ENCODE results near the gene DOCK11. TPM values are rescaled to one million over a fixed set of nuclear protein-coding genes. Genes with fewer than 3 reads are reported as not detected.

The DOCK11 gene
- total RNA-seq, 1 experiment from 2014 or later, result 3.0 TPM

DNA sequence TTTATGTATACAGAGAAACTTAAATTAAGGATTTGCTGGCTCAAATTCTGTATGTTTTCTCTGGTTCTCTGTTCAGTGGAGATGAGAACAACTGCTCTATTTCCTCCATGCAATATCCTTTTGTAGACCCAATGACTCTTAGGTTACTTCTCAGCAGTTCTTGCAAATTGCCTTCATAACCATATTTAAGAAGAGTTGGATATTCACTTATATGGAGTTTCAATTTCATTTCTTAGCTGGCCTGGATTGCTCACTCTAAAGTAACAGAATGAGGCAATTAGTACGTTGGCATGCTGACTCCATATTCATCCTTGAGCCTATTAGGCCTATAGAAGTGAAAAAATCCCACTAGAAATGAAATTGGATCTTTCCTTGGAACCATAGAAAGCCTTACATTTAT, 93.6 kb downstream of the DOCK11 start:
- POLR2A ChIA-PET (ENCODE audit: unreplicated experiment), result no interaction called here
- Histone ChIP-seq H3K9me2 (replicated peaks; ENCODE audit: low read length) (no peaks in the 10 kb centered on the region), H3K36me3 (ENCODE audit: low read depth, low read length) (no peaks in the 10 kb centered on the region), H3K79me2 (ENCODE audit: low read length) (no peaks in the 10 kb centered on the region), H2AFZ (ENCODE audit: low read length) (no peak overlapping the region), H3K4me1 (ENCODE audit: insufficient read depth, low read length) (no peaks in the 10 kb centered on the region), H3K9ac (ENCODE audit: low read length) (no peak overlapping the region), H3K9me3 (ENCODE audit: low read length) (no peaks in the 10 kb centered on the region), H4K20me1 (ENCODE audit: low read length) (no peaks in the 10 kb centered on the region), H3K27ac (ENCODE audit: low read length) (no peak overlapping the region), H3K4me3 (ENCODE audit: low read length) (no peak overlapping the region), H3K27me3 (ENCODE audit: low read length) (no peaks in the 10 kb centered on the region), H3K4me2 (ENCODE audit: low read length) (no peak overlapping the region), H3F3A (ENCODE audit: low read length, unreplicated experiment) (no peaks in the 10 kb centered on the region)
- CTCF ChIA-PET, result no interaction called here
- ATAC-seq (no peak), DNase-seq (no peak)
- BruUV-seq (replicated peaks), result no TSS peak
- TF ChIP-seq, protein P1, sequence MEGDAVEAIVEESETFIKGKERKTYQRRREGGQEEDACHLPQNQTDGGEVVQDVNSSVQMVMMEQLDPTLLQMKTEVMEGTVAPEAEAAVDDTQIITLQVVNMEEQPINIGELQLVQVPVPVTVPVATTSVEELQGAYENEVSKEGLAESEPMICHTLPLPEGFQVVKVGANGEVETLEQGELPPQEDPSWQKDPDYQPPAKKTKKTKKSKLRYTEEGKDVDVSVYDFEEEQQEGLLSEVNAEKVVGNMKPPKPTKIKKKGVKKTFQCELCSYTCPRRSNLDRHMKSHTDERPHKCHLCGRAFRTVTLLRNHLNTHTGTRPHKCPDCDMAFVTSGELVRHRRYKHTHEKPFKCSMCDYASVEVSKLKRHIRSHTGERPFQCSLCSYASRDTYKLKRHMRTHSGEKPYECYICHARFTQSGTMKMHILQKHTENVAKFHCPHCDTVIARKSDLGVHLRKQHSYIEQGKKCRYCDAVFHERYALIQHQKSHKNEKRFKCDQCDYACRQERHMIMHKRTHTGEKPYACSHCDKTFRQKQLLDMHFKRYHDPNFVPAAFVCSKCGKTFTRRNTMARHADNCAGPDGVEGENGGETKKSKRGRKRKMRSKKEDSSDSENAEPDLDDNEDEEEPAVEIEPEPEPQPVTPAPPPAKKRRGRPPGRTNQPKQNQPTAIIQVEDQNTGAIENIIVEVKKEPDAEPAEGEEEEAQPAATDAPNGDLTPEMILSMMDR (conservative IDR thresholded peaks at IDR 0.05; ENCODE audit: low read depth, low read length), result no peak
- no peak for TF ChIP-seq EZH2phosphoT487 (IDR thresholded peaks at IDR 0.05; ENCODE audit: borderline replicate concordance, low read length)
- no peak for TF ChIP-seq EZH2 (IDR thresholded peaks at IDR 0.05; ENCODE audit: low read length, unreplicated experiment)
- intact Hi-C loops (cut with micrococcal nuclease), result no loop called here

DNA sequence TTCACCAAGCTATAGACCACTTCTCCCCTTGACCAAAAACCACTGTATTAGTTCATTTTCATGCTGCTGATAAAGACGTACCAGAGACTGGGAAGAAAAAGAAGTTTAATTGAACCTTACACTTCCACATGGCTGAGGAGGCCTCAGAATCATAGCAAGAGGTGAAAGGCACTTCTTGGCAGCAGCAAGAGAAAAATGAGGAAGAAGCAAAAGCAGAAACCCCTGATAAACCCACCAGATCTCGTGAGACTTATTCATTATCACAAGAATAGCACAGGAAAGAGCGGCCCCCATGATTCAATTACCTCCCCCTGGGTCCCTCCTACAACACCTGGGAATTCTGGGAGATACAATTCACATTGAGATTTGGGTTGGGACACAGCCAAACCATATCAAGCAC, 97.8 kb downstream of the DOCK11 start:
- H3K36me3 ChIP-seq (ENCODE audit: low read depth, low read length), result no peaks in the 10 kb centered on the region
- intact Hi-C loops (cut with micrococcal nuclease), result no loop called here
- CTCF ChIA-PET, result no interaction called here
- POLR2A ChIA-PET (ENCODE audit: unreplicated experiment), result no interaction called here
- H3K79me2 ChIP-seq (ENCODE audit: low read length), result no peaks in the 10 kb centered on the region
- H3F3A ChIP-seq (ENCODE audit: low read length, unreplicated experiment), result no peaks in the 10 kb centered on the region
- no peak overlapping the region for H3K4me2 ChIP-seq (ENCODE audit: low read length)
- H4K20me1 ChIP-seq (ENCODE audit: low read length), result no peaks in the 10 kb centered on the region
- H3K27me3 ChIP-seq (ENCODE audit: low read length), result no peaks in the 10 kb centered on the region
- H3K9me2 ChIP-seq (replicated peaks; ENCODE audit: low read length), result no peaks in the 10 kb centered on the region
- H2AFZ ChIP-seq (ENCODE audit: low read length), result no peak overlapping the region
- no peaks in the 10 kb centered on the region for H3K4me1 ChIP-seq (ENCODE audit: insufficient read depth, low read length)
- H3K4me3 ChIP-seq (ENCODE audit: low read length), result no peak overlapping the region
- H3K9me3 ChIP-seq (ENCODE audit: low read length), result no peaks in the 10 kb centered on the region
- H3K9ac ChIP-seq (ENCODE audit: low read length), result no peak overlapping the region
- ATAC-seq, result no peak
- TF ChIP-seq EZH2 (IDR thresholded peaks at IDR 0.05; ENCODE audit: low read length, unreplicated experiment) (no peak), EZH2phosphoT487 (IDR thresholded peaks at IDR 0.05; ENCODE audit: borderline replicate concordance, low read length) (no peak)
- TF ChIP-seq, protein P1 (conservative IDR thresholded peaks at IDR 0.05; ENCODE audit: low read depth, low read length), result no peak
- no TSS peak for BruUV-seq (replicated peaks)
- H3K27ac ChIP-seq (ENCODE audit: low read length), result no peak overlapping the region
- no peak for DNase-seq

DNA sequence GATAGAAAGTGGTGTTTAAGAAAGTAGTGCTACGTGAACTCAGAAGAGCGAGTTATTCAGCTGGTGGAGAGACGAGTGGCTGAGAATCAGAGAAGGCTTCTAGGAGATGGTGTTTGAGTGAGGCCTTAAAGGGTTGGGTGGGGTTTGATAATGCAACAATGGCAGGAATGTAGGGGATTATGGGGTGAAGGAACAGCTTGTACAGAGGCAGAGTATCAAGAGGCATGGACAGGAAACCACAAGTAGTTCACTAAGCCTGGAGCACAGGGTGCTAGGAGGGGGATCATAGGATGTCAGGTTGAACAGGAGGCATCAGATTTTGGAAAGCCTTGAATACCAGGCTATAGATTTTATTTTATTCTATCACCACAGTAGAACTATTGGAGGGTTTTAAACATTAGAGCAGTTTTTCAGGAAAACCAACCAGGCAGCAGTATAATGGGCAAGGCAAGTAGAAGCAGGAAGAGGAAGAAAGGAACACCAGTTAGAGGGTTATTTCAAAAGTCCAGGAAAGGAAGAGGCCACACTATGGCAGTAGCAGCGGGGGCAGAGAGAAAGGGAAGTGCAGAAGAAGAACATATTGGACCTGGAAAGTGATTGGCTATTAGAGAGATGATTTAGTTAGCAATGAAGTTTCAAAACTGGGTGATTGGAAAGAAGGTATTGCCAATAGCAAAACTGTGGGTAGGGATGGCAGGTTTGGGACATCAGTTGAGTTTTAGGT, 99.2 kb downstream of the DOCK11 start:
- intact Hi-C loops (cut with micrococcal nuclease), result no loop called here
- Histone ChIP-seq H3K4me2 (ENCODE audit: low read length) (no peak overlapping the region), H3K9me2 (replicated peaks; ENCODE audit: low read length) (no peaks in the 10 kb centered on the region), H3K79me2 (ENCODE audit: low read length) (no peaks in the 10 kb centered on the region), H3K4me3 (ENCODE audit: low read length) (no peak overlapping the region), H3K36me3 (ENCODE audit: low read depth, low read length) (no peaks in the 10 kb centered on the region), H4K20me1 (ENCODE audit: low read length) (no peaks in the 10 kb centered on the region), H3K9ac (ENCODE audit: low read length) (no peak overlapping the region), H3K9me3 (ENCODE audit: low read length) (no peaks in the 10 kb centered on the region), H3K4me1 (ENCODE audit: insufficient read depth, low read length) (no peaks in the 10 kb centered on the region), H3K27me3 (ENCODE audit: low read length) (no peaks in the 10 kb centered on the region), H3F3A (ENCODE audit: low read length, unreplicated experiment) (no peaks in the 10 kb centered on the region), H2AFZ (ENCODE audit: low read length) (no peak overlapping the region), H3K27ac (ENCODE audit: low read length) (no peak overlapping the region)
- BruUV-seq (replicated peaks), result no TSS peak
- ATAC-seq, result no peak
- ChIA-PET POLR2A (ENCODE audit: unreplicated experiment) (no interaction called here), CTCF (no interaction called here)
- TF ChIP-seq, protein P1 (conservative IDR thresholded peaks at IDR 0.05; ENCODE audit: low read depth, low read length), result no peak
- TF ChIP-seq EZH2 (IDR thresholded peaks at IDR 0.05; ENCODE audit: low read length, unreplicated experiment) (no peak), EZH2phosphoT487 (IDR thresholded peaks at IDR 0.05; ENCODE audit: borderline replicate concordance, low read length) (no peak)
- DNase-seq, result no peak
